Fibroblast of skin of left biceps (primary cell): ENCODE measurements around the gene LRRC8B.
"Not testable (repeated sequence)": the region's sequence is repeated elsewhere in the genome, so short reads cannot be mapped to it uniquely, and the experiment has no call there.

Experiments used
- DNase-seq, 2 experiments: peaks; one replicate each; pipeline ENCODE4 v3.0.0-alpha.2; 2013; ENCODE audit warnings: low read depth in 2 of 2

LRRC8B gene

DNA sequence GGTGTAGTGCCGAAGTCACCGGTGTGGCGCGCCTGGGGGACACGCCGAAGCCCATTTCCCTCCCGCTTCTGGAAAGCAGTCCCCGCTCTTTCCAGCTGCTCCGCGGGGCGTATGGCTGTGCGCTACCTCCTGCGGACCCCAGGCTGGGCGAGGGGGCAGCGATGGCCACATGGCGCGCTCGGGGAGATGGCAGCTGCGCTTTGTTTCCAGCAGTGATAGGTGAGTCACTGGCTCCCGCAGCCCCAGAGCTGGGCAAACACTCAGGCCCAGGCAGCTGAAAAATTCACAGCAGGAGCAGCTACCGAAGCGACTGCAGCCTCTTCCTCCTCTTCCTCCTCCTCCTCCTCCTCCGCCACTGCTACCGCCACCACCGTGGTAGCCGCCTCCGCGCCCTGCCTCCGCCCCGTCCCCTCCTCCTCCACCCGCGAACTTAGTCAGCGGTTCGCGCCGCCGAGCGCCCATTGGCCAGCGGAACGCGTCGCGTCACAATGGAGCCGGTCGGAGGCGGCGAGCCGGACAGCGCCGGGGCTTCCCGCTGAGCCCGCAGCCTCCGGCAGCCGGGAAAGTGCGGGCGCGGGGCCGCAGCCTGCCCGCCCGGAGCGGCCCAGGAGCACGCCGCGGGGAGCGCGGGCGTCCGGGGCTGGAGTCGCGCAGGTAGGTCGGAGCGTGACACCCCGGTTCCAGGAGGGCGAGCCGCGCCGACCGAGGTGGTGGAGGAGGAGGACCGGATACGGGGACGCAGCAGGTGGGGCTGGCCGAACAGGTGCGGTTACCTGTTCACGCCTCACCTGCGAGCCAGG is at the start of gene LRRC8B:
TSS of gene LRRC8B (plus strand) at position 461 of the 800 bp plus-strand sequence. CDS start 57,822 bp downstream, outside the sequence.
- peak; percentile 41 to 46 for DNase-seq

DNA sequence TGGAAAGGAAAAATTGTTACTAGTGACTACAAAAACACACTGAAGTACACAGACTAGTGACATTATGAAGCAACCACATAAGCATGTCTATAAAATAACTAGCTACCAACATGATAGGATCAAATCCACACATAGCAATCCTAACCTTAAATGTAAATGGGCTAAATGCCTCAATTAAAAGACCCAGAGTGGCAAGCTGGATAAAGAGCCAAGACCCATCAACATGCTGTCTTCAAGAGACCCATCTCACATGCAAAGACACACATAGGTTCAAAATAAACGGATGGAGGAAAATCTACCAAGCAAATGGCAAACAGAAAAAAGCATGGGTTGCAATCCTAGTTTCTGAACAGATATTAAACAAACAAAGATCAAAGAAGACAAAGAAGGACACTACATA is 49.4 kb upstream of the LRRC8B start:
- DNase-seq: no peak

DNA sequence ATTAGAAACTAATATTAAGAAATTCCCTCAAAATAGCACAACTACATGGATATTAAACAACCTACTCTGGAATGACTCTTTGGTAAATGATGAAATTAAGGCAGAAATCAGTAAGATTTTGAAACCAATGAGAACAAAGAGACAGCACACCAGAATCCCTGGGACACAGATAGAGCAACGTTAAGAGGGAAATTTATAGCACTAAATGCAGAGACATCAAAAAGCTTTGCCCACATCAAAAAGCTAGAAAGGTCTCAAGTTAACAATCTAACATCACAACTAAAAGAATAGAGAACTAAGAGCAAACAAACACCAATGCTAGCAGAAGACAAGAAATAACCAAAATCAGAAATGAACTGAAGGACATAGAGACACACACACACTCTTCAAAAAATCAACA is 48.6 kb upstream of the LRRC8B start:
- DNase-seq: no peak

DNA sequence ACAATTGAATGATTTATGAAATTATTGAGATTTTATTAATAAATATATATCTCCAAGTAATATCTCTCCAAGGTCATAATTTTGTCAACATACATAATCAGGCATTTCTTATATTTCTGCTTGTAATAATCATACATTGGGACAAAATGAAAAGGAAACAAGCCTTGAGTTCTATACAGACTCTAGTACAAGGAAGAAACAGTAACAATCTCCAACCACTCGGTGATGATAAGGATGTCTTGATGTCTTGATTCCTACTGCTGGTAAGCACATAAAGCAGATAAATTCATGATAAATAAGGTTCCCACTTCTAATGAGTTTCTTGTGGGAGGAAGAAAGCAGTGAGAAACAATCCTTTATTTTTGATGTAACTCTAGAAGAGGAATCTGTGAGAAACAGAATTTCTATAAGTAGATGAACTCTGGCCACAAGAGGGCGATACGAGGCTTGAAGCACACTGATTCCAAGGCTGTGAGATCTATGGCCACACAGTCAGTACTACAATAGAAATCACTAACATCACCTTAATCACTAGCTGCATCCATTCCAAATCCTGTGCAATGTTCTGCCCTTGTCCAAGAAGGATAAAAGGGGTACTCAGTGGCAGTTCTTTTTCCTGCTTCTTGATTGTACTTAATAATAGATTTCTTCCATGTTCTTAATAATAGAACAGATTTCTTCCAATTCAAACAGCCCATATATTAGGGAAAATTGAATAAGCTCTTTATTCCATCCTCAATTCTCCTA is 41.4 kb upstream of the LRRC8B start:
- peak; percentile 22 to 39 for DNase-seq

DNA sequence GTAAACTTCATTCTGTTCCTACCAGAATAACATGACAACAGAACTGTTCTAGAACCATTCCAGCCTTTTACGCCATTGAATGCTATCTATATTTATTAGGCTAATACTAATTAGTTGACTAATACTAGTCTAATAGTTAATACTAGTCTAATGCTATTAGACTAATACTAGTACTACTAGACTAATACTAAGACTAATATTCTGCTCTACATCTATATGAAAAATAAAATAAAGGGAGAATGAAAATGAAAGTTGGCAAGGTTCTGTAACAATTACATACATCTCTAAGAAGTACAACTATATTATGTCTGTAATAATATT is 40.9 kb upstream of the LRRC8B start:
- DNase-seq: no peak

DNA sequence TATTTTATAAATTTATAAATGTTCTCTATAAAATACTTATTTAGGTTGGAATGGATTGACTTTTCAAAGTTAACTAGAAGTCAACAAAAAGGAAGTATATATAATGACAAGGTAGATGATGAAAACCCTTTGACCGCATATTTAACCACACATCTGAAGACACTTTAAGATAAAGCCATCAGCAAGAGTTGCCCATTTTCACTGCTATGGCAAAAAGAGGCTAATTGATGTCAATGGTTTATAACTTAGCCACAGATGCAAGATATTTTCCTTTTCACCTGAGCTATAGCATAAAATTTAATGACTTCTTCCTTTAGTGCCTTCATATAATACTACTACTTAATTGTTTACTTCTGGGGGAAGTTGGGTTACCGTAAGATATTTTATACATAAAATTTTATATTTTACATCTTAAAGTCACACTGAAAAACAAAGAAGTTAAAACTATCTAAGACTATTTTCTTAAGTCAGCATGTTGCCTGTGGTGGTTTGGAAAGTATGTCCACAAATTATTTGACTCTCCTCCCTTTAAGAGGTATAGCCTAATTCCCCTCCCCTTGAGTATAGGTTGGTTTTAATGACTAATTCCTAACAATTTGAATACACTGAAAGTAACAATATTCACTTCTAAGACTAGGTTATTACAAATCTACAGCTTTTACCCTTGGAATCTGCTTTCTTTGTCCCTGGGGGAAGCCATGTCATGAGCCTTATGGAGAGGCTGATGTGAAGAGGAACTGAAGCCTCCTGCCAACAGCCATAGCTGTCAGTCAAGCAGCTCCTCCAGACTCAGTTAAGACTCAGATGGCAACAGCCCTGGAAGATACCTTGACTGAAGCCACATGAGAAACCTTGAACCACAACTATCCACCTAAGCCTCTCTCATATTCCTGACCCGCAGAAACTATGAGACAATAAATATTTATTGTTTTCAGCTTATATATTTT is 40.3 kb upstream of the LRRC8B start:
- no peak for DNase-seq

DNA sequence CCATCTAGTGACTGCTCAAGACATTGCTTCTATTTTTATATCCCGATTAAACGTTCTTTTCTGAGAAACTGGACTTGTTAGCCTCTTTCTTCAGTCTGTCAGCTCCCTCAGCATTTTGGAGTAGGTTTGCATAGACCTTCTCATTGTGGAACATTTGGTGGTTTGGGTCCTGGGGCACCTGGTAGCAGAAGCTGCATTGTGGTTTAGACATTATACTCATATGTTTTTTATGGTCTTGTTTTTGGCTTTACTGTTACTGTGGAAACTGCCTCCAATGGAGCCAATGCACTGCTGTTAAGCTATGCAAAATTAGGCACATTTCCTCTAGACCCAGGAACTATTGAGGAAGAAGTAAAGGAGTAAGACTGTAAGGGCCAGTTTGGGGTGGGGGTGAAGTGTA is 36.7 kb upstream of the LRRC8B start:
- DNase-seq: no peak

DNA sequence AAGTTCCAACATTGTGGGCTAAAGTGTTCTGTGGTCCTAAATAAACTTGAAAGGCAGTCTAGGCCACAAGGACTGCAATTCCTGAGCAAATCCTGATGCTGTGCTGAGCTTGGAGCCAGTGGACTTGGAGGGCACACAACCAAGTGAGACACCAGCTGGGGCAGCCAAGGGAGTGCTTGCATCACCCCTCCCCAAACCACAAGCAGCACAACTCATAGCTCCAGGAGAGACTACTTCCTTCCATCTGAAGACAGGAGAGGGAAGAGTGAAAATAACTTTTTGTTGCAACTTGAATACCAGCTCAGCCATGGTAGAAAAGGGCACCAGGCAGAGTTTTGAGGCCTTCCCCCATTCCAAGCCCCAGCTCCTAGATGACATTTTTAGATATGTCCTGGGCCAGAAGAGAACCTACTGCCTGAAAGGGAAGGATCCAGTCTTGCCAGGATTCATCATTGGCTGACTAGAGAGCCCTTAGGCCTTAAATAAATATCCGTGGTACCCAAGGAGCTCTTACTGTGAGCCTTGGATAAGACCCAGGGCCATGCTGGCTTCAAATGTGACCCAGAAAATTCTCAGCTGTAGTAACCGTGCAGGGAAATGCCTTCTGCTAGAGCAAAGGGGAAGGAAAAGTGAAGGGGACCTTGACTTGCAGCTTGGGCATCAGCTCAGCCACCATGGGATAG is 35.4 kb upstream of the LRRC8B start:
- no peak for DNase-seq

DNA sequence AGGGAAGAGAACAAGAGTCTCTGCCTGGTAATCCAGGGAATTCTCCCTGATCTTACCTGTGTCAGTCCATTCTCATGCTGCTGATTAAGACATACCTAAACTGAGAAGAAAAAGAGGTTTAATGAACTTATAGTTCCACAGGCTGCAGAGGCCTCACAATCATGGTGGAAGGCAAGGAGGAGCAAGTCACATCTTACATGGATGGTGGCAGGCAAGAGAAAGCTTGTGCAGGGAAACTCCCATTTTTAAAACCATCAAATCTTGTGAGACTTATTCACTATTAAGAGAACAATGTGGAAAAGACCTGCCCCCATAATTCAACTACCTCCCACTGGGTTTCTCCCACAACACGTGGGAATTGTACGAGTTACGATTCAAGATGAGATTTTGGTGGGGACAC is 34.2 kb upstream of the LRRC8B start:
- DNase-seq: no peak

DNA sequence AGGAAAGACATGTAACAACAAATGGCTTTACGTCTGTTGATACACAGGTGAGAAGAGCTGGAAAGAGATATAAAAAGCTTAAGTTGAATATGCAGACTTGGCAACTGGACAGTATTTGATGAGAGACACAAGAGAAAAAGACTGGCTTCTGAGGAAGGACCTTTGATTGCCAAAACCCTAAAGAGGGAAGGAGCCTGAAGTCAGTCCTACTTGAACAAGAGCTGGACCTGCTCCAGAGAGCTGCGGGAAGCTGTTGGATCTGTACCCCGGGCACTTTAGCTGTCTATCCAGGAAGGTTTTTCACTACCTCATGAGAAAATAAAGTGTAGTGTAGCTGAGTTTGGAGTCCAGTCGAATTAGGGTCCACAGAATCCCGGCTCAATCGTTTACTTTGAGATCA is 25.3 kb upstream of the LRRC8B start:
- DNase-seq: no peak

DNA sequence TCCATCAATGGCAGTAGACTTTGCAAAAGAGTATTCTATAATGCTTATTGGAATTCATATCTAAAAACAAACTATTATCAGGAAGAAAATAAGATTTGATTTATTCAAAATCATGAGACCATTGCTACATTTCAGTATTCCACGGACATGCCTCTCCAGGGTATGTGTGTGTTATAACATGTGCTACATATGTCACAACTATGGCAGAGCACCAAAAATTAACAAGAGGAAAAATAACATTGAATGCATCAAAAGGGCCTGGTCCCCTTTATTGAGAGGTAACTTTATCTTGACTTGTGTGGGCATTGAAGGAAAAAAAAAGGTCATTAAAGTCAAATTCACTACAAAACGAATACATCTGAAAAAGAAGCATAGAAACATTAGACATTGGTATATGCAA is 22.6 kb upstream of the LRRC8B start:
- no peak for DNase-seq

DNA sequence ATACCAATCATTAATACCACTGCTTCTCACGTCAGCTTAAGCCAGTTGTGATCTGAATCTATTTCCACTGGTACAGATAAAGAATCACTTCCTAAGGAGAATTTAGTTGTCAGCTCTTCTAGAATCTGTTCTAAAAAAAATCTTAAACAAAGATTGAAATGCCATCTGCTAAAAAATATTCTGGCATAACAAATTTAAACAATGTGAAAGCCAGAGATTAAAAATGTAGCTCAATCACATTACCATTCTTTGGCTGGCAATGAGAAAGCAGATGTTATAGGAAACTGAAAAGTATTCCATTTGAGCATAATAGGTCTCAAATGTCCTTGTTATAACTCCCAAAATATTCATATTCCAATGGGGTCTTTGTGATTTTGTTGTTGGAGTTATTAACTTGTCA is 21.7 kb upstream of the LRRC8B start:
- DNase-seq: no peak

DNA sequence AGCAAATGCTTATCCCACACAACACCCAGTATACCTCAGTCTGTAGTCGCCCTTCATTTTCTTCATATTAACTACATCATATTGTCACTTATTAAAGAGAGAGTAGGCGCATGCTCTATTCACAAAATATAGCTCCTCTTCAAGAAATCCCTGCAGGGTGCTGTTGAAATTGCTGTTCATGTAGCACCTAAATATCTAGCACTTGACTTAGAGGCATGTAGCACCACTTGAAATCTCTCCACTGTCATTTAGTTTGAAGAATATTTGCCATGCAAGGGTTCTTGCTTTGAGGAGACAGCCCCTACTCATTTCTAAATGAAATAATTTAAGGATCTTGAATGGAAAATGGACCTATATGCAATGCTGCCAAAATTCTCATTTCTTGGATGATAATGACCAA is 20.9 kb upstream of the LRRC8B start:
- no peak for DNase-seq

DNA sequence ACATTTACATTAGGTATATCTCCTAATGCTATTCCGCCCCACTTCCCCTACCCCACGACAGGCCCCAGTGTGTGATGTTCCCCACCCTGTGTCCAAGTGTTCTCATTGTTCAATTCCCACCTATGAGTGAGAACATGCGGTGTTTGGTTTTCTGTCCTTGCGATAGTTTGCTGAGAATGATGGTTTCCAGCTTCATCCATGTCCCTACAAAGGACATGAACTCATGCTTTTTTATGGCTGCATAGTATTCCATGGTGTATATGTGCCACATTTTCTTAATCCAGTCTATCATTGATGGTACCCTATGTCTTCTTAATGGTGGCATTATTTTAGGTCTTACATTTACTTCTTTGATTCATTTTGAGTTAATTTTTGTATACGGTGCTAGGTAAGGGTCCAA is 14.6 kb upstream of the LRRC8B start:
- not testable (repeated sequence) for DNase-seq

DNA sequence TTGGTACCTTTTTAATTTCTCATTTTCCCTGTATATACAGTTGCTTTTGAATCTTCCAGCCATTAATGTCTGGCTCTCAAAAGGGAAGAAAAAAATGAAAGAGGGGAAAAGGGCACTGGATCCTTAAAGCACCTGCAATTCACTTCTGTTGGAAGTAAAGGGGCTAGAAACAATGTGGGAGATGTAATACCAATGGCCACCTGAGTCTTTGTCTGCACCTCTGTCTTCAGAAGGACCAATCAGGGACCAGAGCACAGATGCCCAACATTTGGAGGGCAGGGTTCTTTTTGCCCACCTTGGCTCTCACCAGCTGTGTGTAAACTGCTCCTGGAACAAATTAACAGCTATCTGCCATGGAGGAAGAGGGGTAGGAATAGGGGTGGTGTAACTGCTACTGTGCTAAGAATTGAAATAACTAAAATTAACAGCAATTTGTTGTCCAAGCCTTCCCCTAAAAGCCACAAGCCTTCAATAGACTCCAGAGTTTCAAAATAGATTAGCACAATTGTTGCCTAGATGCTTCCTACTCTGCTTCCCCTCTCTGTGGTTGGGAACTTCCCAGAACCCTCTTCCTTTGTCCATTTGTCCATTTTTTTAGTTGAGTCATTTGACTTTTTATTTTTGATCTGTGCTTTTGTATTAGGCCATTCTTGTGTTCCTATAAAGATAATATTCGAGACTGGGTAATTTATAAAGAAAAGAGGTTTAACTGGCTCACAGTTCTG is 11.5 kb upstream of the LRRC8B start:
- DNase-seq: no peak

DNA sequence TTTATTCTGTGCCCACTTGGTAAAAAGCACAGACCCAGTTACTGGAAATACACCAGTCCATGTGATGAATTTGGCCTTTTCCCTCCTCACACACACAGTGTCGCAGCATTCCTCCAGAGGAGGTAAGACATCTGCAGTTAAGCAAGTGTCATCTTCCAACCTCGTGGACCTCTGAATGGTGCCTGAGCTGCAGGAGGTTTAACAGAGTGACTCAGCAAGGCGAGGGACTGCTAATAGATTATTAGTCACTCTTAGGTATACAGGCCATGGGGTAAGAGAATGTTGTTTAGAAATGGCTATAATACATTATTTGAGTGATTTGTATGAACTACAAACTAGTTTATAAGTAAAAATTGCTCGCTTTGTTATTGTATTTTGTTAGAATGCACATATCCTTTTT is 8.6 kb upstream of the LRRC8B start:
- DNase-seq: peak; percentile 28 to 35

DNA sequence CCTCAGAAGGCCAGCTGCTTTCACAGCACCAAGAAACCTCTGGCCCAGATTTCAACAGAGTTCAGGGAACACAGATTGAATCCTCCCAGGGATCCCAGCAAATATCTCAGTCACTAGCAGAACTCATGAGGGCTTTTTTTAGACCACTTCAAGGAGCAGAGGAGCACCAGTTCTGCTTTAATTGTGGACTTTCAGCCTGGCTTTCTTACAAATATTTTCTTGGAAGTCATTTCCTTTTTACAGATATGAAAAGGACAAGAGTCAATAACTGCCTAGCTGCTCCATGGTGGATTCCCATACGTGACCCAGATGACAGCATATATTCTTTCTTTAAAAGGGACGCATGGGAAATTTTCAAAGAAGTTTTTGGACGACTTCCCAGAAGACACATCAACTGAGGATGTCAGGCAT is 6.4 kb upstream of the LRRC8B start:
- no peak for DNase-seq

DNA sequence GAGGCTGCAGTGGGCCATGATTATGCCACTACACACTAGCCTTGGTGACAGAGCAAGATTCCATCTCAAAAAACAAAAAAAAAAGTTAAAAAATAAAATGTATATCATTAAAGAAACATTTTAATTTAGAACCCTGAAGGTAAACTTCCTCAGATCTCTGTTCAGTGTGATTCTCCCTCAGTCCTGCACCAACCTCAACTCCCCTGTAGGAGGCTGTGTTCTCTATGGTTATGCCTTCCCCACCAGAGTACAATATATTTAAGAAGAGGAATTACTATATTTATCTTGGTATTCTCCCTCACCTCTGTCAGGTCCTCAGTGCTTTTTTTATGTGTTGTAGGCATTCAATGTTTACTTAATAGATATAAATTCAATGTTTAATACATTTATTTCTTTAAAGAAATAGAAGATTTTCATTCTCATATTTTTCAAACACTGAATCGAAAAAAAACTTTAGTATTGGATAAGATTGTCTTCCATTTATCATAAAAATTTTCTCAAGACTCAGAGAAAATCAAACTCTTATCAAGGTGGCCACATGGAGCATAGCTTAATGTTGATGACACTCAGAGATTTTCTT is 4.8 kb upstream of the LRRC8B start:
- DNase-seq: no peak

DNA sequence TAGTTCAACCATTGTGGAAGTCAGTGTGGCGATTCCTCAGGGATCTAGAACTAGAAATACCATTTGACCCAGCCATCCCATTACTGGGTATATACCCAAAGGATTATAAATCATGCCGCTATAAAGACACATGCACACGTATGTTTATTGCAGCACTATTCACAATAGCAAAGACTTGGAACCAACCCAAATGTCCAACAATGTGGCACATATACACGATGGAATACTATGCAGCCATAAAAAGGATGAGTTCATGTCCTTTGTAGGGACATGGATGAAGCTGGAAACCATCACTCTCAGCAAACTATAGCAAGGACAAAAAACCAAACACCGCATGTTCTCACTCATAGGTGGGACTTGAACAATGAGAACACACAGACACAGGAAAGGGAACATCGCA is 2.7 kb upstream of the LRRC8B start:
- DNase-seq: not testable (repeated sequence)

DNA sequence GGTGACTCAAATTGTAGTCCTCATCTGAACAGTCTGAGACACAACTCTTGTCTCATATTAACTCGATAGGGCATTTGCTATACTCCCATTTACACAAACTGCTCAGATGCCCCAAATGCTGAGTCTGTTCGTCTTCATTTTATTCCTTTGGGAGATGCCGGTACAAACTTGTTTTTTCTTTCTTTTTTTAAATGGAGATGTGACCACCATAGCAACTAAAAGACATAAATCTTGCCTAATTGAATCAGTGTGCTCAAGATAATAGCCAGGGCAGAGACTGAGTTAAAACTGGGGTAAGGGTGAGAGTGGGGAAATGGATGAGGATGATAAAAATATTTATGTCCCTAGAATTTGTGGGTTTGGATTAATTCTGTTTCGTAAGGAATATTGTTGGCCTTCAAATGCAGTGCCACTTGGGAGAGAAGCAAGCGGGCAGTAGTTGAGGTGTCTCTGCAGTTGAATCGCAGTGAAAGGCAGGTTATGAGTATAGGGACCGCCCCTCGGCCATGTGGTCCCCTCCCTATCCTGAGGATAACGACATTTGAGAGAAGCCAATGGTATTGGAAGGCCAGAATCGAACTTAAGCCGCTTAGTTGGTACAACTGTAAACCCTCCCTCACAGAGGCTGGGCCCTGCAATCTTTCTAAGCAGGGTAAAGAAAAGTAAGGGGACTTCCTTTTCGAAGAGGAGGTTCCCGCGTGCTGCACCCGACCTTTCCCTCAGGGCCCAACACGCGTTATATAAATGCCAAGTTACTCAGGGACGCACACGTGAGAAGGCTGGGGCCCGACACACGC is 859 bp upstream of the LRRC8B start:
- no peak for DNase-seq
